Neural cell (in vitro differentiated cells): ENCODE results near the gene UGT1A3.

Experiments used
- CTCF ChIP-seq: fragments of 450-650 bp; IDR thresholded peaks from 2 replicates; pipeline ENCODE4 v1.5.1; 2014; ENCODE audit warnings: antibody characterized with exemption, mild to moderate bottlenecking, moderate library complexity; ENCODE audit not compliant: poor library complexity, severe bottlenecking
- EP300 ChIP-seq: fragments of 450-650 bp; conservative IDR thresholded peaks from 2 replicates; pipeline ENCODE4 v1.6.1; 2014; ENCODE audit warnings: antibody characterized with exemption, mild to moderate bottlenecking, moderate library complexity; ENCODE audit not compliant: poor library complexity, severe bottlenecking
- RAD21 ChIP-seq: fragments of 450-650 bp; conservative IDR thresholded peaks from 2 replicates; pipeline ENCODE4 v1.6.1; 2014; ENCODE audit warnings: antibody characterized with exemption, mild to moderate bottlenecking, moderate library complexity

DNA sequence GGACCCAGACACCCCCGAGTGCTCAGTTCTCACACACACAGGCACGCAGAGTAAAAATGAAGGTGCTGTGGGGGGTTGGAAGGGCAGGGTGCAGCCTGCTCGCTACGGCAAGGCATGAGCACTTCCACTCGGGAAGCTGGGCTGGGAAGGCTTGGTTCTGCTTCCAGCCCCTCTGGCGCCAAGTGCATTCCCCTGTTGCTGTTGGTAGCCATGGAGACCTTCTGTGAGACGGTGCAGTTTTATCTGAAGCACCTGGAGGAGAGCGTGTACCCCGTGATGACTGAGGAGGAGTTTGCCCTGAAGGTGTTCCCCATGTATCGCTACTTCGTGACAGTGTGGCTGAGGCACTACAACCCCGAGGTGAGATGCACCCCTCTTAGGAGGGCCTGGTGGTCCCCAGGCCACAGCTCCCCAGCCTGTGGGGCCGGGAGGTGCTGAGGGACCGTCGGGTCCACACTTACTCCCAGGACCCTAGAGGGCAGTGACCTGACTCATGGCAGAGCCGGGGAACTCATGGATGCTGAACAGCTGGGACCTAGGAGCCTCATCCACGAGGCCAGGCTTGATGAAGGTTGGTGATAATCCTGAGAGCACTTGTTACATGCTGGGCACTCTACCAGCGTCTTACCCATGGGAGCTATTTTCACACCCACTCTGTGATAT lies 64.8 kb downstream of the UGT1A3 start:
- TF ChIP-seq CTCF (no peak), EP300 (no peak), RAD21 (no peak)
